ENCODE measurements around the gene STARD4.

GRCh38 chr5:111552492-111552891 lies 40.2 kb upstream of the STARD4 start:
- TF ChIP-seq EZH2 (IDR thresholded peaks at IDR 0.05) (no peak), CTCF (IDR thresholded peaks at IDR 0.05) (no peak)

All from neural progenitor cell (in vitro differentiated cells).